GM19043 (cell line): Measurements from ENCODE around the gene HOTAIR.

Source experiments
- ATAC-seq: cut with Tn5 transposase; IDR thresholded peaks from one replicate; pipeline ENCODE4 v1.9.1; 2021; ENCODE audit warnings: low read depth; ENCODE audit not compliant: unreplicated experiment

HOTAIR gene

GRCh38 chr12:53963434-53964314, 11.1 kb downstream of the HOTAIR start:
- ATAC-seq: no peak

- ATAC-seq: no peak
Measured at GRCh38 chr12:53963005-53963404, 11.7 kb downstream of the HOTAIR start.

- no peak for ATAC-seq
Measured at GRCh38 chr12:53961025-53961761, 13.6 kb downstream of the HOTAIR start.

DNA sequence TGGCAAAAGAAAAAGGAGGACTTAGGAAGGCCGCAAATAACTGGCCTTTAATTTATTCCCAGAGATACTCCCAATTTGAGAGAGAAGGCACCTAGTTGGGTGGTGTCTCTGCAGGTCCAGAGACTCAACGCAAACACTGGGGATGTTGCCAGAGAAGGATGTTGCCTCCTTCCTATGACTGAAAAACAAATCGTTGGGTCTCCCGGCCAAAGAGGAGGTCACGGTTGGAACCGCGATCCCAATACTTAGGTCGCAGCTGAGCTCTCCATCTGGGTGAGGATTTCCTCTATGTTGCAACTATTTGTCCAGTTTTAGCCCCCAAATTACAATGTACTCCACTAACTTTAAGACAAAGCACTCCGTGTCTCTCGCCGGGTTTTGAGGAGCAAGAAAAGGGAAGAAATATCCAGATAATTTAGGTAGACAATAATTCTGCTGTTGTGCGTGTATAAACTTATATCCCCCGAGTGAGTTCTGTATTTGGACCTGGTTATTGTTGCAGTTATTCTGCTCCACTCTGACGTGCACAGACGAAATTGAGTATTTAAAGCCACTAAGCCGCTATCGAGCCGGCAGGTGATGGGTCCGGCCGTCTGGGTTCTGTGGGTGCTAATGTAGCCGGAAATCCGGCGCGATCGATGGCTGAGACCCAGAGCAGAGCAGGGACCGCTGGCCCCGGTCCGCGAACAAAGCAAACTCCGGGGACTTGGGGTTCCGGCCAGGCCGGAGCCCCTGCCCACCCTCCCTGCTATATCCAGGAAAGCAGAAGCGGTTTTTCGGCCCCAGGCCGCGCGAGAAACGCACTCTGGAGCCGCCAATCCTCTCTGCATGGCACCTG, 14.3 kb downstream of the HOTAIR start:
- no peak for ATAC-seq

GRCh38 chr12:53959314-53959713, 15.4 kb downstream of the HOTAIR start:
- ATAC-seq: no peak

DNA sequence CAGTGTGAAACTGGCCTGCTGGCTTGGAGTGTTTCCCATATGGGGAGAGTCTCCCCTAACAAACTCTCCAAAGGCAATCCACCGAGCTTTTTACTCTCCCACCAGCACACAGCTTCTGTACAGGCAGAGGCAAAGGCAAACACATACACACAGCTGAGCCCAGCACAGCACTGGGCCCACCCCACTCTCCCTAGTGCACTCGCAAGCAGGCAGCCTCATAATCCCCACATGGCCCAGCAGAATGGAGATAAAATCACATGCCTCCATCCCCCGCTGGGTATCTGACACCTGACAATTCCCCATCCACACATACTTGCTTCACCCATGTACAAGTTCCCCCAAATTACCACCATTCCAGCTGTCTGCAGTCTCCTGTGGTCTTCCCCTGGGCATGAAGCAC, 16.6 kb downstream of the HOTAIR start:
- no peak for ATAC-seq

GRCh38 chr12:53956914-53957536, 17.7 kb downstream of the HOTAIR start:
- ATAC-seq: no peak

DNA sequence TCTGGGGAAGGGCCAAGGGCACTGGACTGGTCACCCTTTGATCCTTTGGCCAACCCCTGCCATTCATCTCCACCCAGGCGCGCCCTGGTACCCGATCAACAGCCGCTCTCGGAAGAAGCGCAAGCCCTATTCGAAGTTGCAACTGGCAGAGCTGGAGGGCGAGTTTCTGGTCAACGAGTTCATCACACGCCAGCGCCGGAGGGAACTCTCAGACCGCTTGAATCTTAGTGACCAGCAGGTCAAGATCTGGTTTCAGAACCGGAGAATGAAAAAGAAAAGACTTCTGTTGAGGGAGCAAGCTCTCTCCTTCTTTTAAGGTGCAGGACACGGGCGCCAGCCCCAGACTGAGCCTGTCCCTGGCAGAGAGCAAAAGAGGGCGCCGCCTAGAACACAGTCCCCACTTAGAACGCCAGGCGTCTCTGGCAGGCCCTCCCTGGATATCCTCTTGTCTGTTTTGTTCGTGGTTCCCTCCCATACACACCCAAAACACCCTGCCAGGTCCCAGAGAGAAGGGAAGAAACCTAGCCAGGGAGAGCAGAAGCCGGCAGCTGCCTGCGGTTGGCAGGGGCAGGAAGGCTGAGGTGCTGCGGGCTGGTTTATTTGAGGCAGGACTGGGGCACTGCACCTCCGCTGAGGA, 18.4 kb downstream of the HOTAIR start:
- no peak for ATAC-seq

- ATAC-seq: no peak
Measured at GRCh38 chr12:53955776-53956250, 18.9 kb downstream of the HOTAIR start.

DNA sequence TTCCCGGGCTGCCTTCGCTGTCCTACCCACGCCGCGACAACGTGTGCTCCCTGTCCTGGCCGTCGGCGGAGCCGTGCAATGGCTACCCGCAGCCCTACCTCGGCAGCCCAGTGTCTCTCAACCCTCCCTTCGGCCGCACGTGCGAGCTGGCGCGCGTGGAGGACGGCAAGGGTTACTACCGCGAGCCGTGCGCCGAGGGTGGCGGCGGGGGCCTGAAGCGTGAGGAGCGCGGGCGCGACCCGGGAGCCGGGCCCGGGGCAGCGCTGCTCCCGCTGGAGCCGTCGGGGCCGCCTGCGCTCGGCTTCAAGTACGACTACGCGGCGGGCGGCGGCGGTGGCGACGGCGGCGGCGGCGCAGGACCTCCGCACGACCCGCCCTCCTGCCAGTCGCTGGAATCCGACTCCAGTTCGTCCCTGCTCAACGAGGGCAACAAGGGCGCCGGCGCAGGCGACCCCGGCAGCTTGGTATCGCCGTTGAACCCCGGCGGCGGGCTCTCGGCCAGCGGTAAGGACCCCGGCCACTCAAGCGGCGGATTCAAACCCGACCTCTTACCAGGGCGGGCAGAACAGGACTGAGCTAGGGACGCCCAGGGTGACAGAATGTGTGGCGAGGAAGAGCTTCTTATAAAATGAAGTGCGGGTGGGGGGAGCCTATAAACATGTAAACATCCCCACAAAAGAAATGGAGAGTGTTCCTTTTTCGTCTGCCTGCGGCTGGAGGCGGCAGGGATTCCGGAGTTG, 19.5 kb downstream of the HOTAIR start:
- ATAC-seq: no peak

DNA sequence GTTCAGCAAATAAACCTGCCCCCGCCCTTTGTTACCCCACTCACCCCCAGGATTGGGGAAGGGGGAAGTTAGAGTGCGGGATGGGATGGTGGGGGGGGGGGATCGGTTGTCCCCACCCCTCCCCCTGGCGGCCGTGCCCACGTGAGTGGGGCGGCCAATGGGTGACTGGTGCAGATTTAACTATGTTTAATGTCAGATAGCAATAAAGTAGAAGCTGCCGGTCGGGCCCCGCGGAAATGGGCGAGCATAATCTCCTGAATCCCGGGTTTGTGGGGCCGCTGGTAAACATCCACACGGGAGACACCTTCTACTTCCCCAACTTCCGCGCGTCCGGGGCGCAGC, 20.1 kb downstream of the HOTAIR start, which contains the start of gene HOXC12:
Gene HOXC12 (plus strand): TSS at position 210 of the 342 bp plus-strand sequence. CDS start 27 bp downstream, at position 237.
- ATAC-seq: no peak

GRCh38 chr12:53953831-53954693, 20.7 kb downstream of the HOTAIR start:
- no peak for ATAC-seq

GRCh38 chr12:53952871-53953734, 21.7 kb downstream of the HOTAIR start:
- no peak for ATAC-seq

DNA sequence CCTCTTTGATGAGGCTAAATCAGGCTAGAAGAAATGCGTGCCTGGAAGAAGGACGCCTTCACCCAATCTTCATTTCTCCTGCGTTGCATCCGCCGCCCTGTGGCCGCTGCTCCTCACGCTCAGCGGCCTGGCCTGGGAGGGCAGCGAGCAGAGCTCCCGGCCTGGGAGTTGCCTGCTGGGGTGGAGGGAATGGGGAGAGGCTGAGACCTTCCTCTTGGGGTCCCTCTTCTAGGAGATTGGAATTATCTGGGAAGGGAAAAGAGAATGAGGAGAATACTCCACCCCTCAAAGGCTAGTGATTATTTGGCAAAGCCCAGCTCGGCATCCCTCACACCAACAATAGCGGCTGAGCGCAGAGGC, 22.4 kb downstream of the HOTAIR start:
- ATAC-seq: no peak

DNA sequence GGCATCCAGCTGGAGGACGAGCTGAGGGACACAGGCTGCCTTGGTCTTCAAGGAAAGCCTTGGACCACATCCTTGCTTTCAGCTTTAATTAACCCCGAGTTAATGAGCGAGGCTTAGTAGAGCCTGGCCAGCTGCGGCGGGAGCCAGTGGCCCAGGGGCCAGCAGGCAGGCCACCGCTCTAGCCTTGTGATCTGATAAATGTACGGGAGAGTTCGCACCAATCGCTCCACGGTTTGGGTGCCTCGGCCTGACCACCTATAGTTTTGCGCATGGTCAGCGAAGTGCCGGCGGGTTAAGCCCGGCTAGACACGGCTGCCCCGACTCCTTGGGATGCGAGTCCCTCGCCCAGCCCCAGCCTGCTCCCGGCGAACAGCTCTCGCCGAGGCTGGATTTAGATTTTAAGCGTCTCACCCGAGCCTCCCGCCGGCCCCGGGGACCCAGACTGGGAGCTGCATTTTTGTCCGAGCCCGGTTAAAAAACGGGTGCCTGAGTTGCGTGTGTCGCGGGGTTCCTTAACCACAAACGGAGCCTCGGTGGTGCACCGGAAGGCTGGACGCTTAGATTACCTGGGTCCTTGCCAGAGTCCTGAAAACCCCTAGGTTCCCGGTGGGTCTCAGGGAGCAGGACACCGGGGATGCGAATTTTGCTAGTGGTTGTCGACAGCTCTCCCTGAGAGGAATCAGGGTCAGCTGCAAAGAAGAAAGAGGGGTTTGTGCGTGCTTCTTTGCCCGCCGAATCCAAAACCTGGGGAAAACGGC, 23.0 kb downstream of the HOTAIR start:
- no peak for ATAC-seq

- no peak for ATAC-seq
Measured at GRCh38 chr12:53950789-53951576, 23.8 kb downstream of the HOTAIR start.
